GM04503 (cell line): ENCODE results near the gene PIGP.
A peak's percentile ranks its signal among the peaks of the same experiment; 100 is the strongest.
"Not testable (repeated sequence)": the region's sequence is repeated elsewhere in the genome, so short reads cannot be mapped to it uniquely, and the experiment has no call there.

Experiments used
- DNase-seq: peaks from one replicate; pipeline ENCODE4 v3.0.0-alpha.2; 2012; ENCODE audit warnings: low read depth

Gene PIGP

GRCh38 chr21:37044643-37045042, 28.2 kb downstream of the PIGP start:
- no peak for DNase-seq

GRCh38 chr21:37043818-37044217, 29.1 kb downstream of the PIGP start:
- no peak for DNase-seq

- DNase-seq, result no peak
These were observed 31.1 kb downstream of the PIGP start for GRCh38 chr21:37041706-37042271.

GRCh38 chr21:37040212-37040611, 32.7 kb downstream of the PIGP start:
- DNase-seq, result no peak

- DNase-seq, result no peak
These were observed 33.3 kb downstream of the PIGP start for GRCh38 chr21:37039411-37040075.

- DNase-seq, result no peak
These were observed 36.7 kb downstream of the PIGP start for GRCh38 chr21:37036177-37036576.

GRCh38 chr21:37034394-37034793, 38.5 kb downstream of the PIGP start:
- DNase-seq, result not testable (repeated sequence)

- DNase-seq, result peak; percentile 25
These were observed 39.9 kb downstream of the PIGP start for GRCh38 chr21:37032877-37033471.

- DNase-seq, result no peak
These were observed 40.6 kb downstream of the PIGP start for GRCh38 chr21:37032293-37032692.

GRCh38 chr21:37030864-37031263, 42.0 kb downstream of the PIGP start:
- no peak for DNase-seq

GRCh38 chr21:37028570-37028969, 44.3 kb downstream of the PIGP start:
- no peak for DNase-seq

- no peak for DNase-seq
These were observed 46.4 kb downstream of the PIGP start for GRCh38 chr21:37026499-37026898.

- DNase-seq, result no peak
These were observed 54.8 kb downstream of the PIGP start for GRCh38 chr21:37017951-37018679.
